Activated naive CD4-positive, alpha-beta T cell treated with anti-CD3 and anti-CD28 coated beads, Interleukin-2, amount 50 U/mL, for 72 hours (primary cell): Measurements from ENCODE around the gene UBL5. TPM values are rescaled to one million over a fixed set of nuclear protein-coding genes. Genes with fewer than 3 reads are reported as not detected.

Experiments
- ATAC-seq, 2 donors: fragments of 150-1000 bp; cut with Tn5 transposase; 2 replicates each; pipeline ENCODE4 v1.10.0; 2021; ENCODE audit warnings: mild to moderate bottlenecking in 2 of 2, moderate library complexity in 2 of 2
- DNase-seq, 2 donors: peaks; one replicate each; pipeline ENCODE4 v3.0.0; 2021 to 2022; ENCODE audit warnings: low spot score in 2 of 2
- H3K27ac Mint-ChIP-seq, 2 donors: one replicate each; pipeline ENCODE4 v1.8.0; 2022; ENCODE audit warnings: mild to moderate bottlenecking in 2 of 2, mixed read lengths in 2 of 2
- H3K36me3 Mint-ChIP-seq, 2 donors: one replicate each; pipeline ENCODE4 v1.8.0; 2022; ENCODE audit warnings: mixed read lengths in 2 of 2
- H3K9me3 Mint-ChIP-seq, 2 donors: one replicate each; pipeline ENCODE4 v1.8.0; 2022; ENCODE audit warnings: mixed read lengths in 2 of 2
- total RNA-seq, 2 donors: library from RNA; stranded (reverse); gene quantifications; one replicate each; pipeline ENCODE4 v1.2.3, GENCODE V29; 2022

Gene UBL5
- total RNA-seq, 2 donors from 2014 or later: 268 to 366 TPM

- peaks cover 0 to 14% of the 10 kb centered on the region in 2 donors for H3K36me3 Mint-ChIP-seq
- ATAC-seq (no peak), DNase-seq (no peak)
- no peaks in the 10 kb centered on the region for H3K9me3 Mint-ChIP-seq
- peak overlapping the region in 1 of 2 donors; percentile 62 for H3K27ac Mint-ChIP-seq
These were observed 33.8 kb downstream of the UBL5 start for GRCh38 chr19:9861503-9861902.

GRCh38 chr19:9862938-9863337 is 35.2 kb downstream of the UBL5 start:
- DNase-seq: no peak
- ATAC-seq: peak; percentile 41 to 66

GRCh38 chr19:9863759-9864158 is 36.0 kb downstream of the UBL5 start:
- DNase-seq: no peak
- no peaks in the 10 kb centered on the region for H3K9me3 Mint-ChIP-seq
- H3K36me3 Mint-ChIP-seq: peaks cover 0 to 5% of the 10 kb centered on the region in 2 donors
- peak overlapping the region; percentile 48 to 64 for H3K27ac Mint-ChIP-seq
- ATAC-seq: peak; percentile 78 to 80

More at GRCh38 chr19:9862938-9863337, 35.2 kb downstream of the UBL5 start:
- Mint-ChIP-seq H3K36me3 (peaks cover 0 to 5% of the 10 kb centered on the region in 2 donors), H3K9me3 (no peaks in the 10 kb centered on the region), H3K27ac (peak overlapping the region; percentile 64 to 94)

- peak; percentile 36 to 57 for ATAC-seq
- Mint-ChIP-seq H3K27ac (no peak overlapping the region), H3K9me3 (no peaks in the 10 kb centered on the region), H3K36me3 (peaks cover 0 to 5% of the 10 kb centered on the region in 2 donors)
- DNase-seq: no peak
These were observed 38.2 kb downstream of the UBL5 start for GRCh38 chr19:9865732-9866501.

GRCh38 chr19:9868983-9869617 is 41.4 kb downstream of the UBL5 start:
- no peak for DNase-seq
- ATAC-seq: no peak
- H3K27ac Mint-ChIP-seq: no peak overlapping the region
- no peaks in the 10 kb centered on the region for H3K9me3 Mint-ChIP-seq
- H3K36me3 Mint-ChIP-seq: no peaks in the 10 kb centered on the region

- no peaks in the 10 kb centered on the region for H3K36me3 Mint-ChIP-seq
- ATAC-seq (no peak), DNase-seq (no peak)
- H3K9me3 Mint-ChIP-seq: no peaks in the 10 kb centered on the region
- no peak overlapping the region for H3K27ac Mint-ChIP-seq
These were observed 44.1 kb downstream of the UBL5 start for GRCh38 chr19:9871626-9872338.

- DNase-seq (no peak), ATAC-seq (no peak)
- H3K36me3 Mint-ChIP-seq: no peaks in the 10 kb centered on the region
- no peak overlapping the region for H3K27ac Mint-ChIP-seq
- no peaks in the 10 kb centered on the region for H3K9me3 Mint-ChIP-seq
These were observed 45.0 kb downstream of the UBL5 start for GRCh38 chr19:9872618-9873242.

- DNase-seq (no peak), ATAC-seq (no peak)
- Mint-ChIP-seq H3K9me3 (no peaks in the 10 kb centered on the region), H3K27ac (peak overlapping the region in 1 of 2 donors; percentile 48), H3K36me3 (no peaks in the 10 kb centered on the region)
These were observed 47.4 kb downstream of the UBL5 start for GRCh38 chr19:9875031-9875627.

GRCh38 chr19:9875796-9876195 is 48.1 kb downstream of the UBL5 start:
- no peak for ATAC-seq
- peak overlapping the region in 1 of 2 donors; percentile 48 for H3K27ac Mint-ChIP-seq

GRCh38 chr19:9877780-9878510 is 50.2 kb downstream of the UBL5 start:
- Mint-ChIP-seq H3K36me3 (no peaks in the 10 kb centered on the region), H3K27ac (peak overlapping the region in 1 of 2 donors; percentile 9), H3K9me3 (no peaks in the 10 kb centered on the region)
- no peak for DNase-seq
- ATAC-seq: no peak

More at GRCh38 chr19:9875796-9876195, 48.1 kb downstream of the UBL5 start:
- Mint-ChIP-seq H3K9me3 (no peaks in the 10 kb centered on the region), H3K36me3 (no peaks in the 10 kb centered on the region)
- no peak for DNase-seq

GRCh38 chr19:9878511-9879196 is 50.9 kb downstream of the UBL5 start:
- Mint-ChIP-seq H3K36me3 (no peaks in the 10 kb centered on the region), H3K27ac (peak overlapping the region in 1 of 2 donors; percentile 9), H3K9me3 (no peaks in the 10 kb centered on the region)
- ATAC-seq (no peak), DNase-seq (no peak)

Other genes with a start within 250 kb of the UBL5 start
- gene ZNF121, start 243.4 kb upstream of the UBL5 start, total RNA-seq: 10 to 100 TPM; 68.6 to 87.1 TPM
- 10 to 100 TPM; 28.6 to 49.1 TPM for gene ZNF561, start 206.7 kb upstream of the UBL5 start, total RNA-seq
- gene ZNF562, start 152.8 kb upstream of the UBL5 start, total RNA-seq: 10 to 100 TPM; 24.2 to 73.4 TPM
- 1 to 10 TPM; 5.2 to 5.8 TPM for gene ZNF846, start 59.2 kb upstream of the UBL5 start, total RNA-seq
- 10 to 100 TPM; 30.7 to 36.0 TPM for gene FBXL12, start 8.8 kb upstream of the UBL5 start, total RNA-seq
- gene PIN1, start 7.4 kb downstream of the UBL5 start, total RNA-seq: 100 to 1,000 TPM in 1 of 2 donors, 10 to 100 TPM in 1; 75.7 to 100 TPM
- 1 to 10 TPM; 1.7 to 5.0 TPM for gene OLFM2, start 108.6 kb downstream of the UBL5 start, total RNA-seq
- gene COL5A3, start 182.6 kb downstream of the UBL5 start, total RNA-seq: under 1 TPM; 0.12 to 0.87 TPM
- not detected for gene RDH8, start 185.6 kb downstream of the UBL5 start, total RNA-seq